ENCODE results near the gene DCP2.

DCP2 gene

GRCh38 chr5:112979723-112980122 lies 3.1 kb downstream of the DCP2 start:
- Histone ChIP-seq H3K9me3 (no peaks in the 10 kb centered on the region), H3K36me3 (peaks cover 5% of the 10 kb centered on the region; the same call in 1 of the 2 replicates), H3K4me3 (ENCODE audit: low read depth, low read length) (no peak overlapping the region), H3K4me1 (peaks cover 3% of the 10 kb centered on the region), H3K27me3 (no peaks in the 10 kb centered on the region)
- DNase-seq = no peak
- no peak for TF ChIP-seq CTCF (IDR thresholded peaks at IDR 0.05; ENCODE audit: low read depth, low read length)

- H3K4me1 ChIP-seq = peaks cover 3% of the 10 kb centered on the region
- no peak for DNase-seq
- H3K4me3 ChIP-seq (ENCODE audit: low read depth, low read length) = no peak overlapping the region
- no peak for TF ChIP-seq CTCF (IDR thresholded peaks at IDR 0.05; ENCODE audit: low read depth, low read length)
- H3K27me3 ChIP-seq = no peaks in the 10 kb centered on the region
- H3K36me3 ChIP-seq = peaks cover 8% of the 10 kb centered on the region; the same call in 1 of the 2 replicates
- no peaks in the 10 kb centered on the region for H3K9me3 ChIP-seq
Observed at GRCh38 chr5:112983363-112983762, 6.8 kb downstream of the DCP2 start.

- no peak overlapping the region for H3K4me3 ChIP-seq (ENCODE audit: low read depth, low read length)
- TF ChIP-seq CTCF (IDR thresholded peaks at IDR 0.05; ENCODE audit: low read depth, low read length) = no peak
- peaks cover 14% of the 10 kb centered on the region for H3K36me3 ChIP-seq
- DNase-seq = no peak
- H3K4me1 ChIP-seq = no peaks in the 10 kb centered on the region
- no peaks in the 10 kb centered on the region for H3K27me3 ChIP-seq
- no peaks in the 10 kb centered on the region for H3K9me3 ChIP-seq
Observed at GRCh38 chr5:112986224-112986623, 9.6 kb downstream of the DCP2 start.

- TF ChIP-seq CTCF (IDR thresholded peaks at IDR 0.05; ENCODE audit: low read depth, low read length) = peak; percentile 93
- Histone ChIP-seq H3K9me3 (no peaks in the 10 kb centered on the region), H3K27me3 (no peaks in the 10 kb centered on the region), H3K4me1 (no peaks in the 10 kb centered on the region; the same call in 1 of the 2 replicates), H3K4me3 (ENCODE audit: low read depth, low read length) (no peak overlapping the region), H3K36me3 (peaks cover 28% of the 10 kb centered on the region)
- DNase-seq = peak; percentile 73
Observed at GRCh38 chr5:112995764-112996618, 19.4 kb downstream of the DCP2 start.

GRCh38 chr5:112996830-112997374 lies 20.3 kb downstream of the DCP2 start:
- no peak for TF ChIP-seq CTCF (IDR thresholded peaks at IDR 0.05; ENCODE audit: low read depth, low read length)
- no peak overlapping the region for H3K4me3 ChIP-seq (ENCODE audit: low read depth, low read length)
- H3K27me3 ChIP-seq = no peaks in the 10 kb centered on the region
- peaks cover 38% of the 10 kb centered on the region for H3K36me3 ChIP-seq
- no peaks in the 10 kb centered on the region; the same call in 1 of the 2 replicates for H3K4me1 ChIP-seq
- no peak for DNase-seq
- no peaks in the 10 kb centered on the region for H3K9me3 ChIP-seq

GRCh38 chr5:112998296-112998695 lies 21.7 kb downstream of the DCP2 start:
- DNase-seq = no peak
- Histone ChIP-seq H3K9me3 (no peaks in the 10 kb centered on the region), H3K36me3 (peaks cover 45% of the 10 kb centered on the region), H3K27me3 (no peaks in the 10 kb centered on the region), H3K4me3 (ENCODE audit: low read depth, low read length) (no peak overlapping the region), H3K4me1 (no peaks in the 10 kb centered on the region; the same call in 1 of the 2 replicates)
- no peak for TF ChIP-seq CTCF (IDR thresholded peaks at IDR 0.05; ENCODE audit: low read depth, low read length)
